GM23338 (cell line): ENCODE measurements around the gene MAPK8IP3. TPM values are rescaled to one million over a fixed set of nuclear protein-coding genes. Genes with fewer than 3 reads are reported as not detected.

ENCODE experiments used
- CTCF ChIP-seq, 2 experiments: fragments of 200-600 bp in 1 of 2; sonication (generic) in 1 of 2; conservative IDR thresholded peaks; 2 replicates each; pipeline versions ENCODE4 v1.5.1 to v1.6.1; 2016 to 2017; ENCODE audit warnings: antibody characterized with exemption in 2 of 2, low read depth in 2 of 2, mild to moderate bottlenecking in 2 of 2, moderate library complexity in 1 of 2
- ETS1 ChIP-seq: IDR thresholded peaks from 2 replicates; pipeline ENCODE4 v1.6.1; 2016; ENCODE audit warnings: antibody characterized with exemption
- EZH2 ChIP-seq: fragments of 200-600 bp; sonication (generic); IDR thresholded peaks from one replicate; pipeline ENCODE4 v1.8.0; 2017; ENCODE audit warnings: antibody characterized with exemption, mild to moderate bottlenecking, low read depth; ENCODE audit not compliant: unreplicated experiment
- NANOG ChIP-seq: IDR thresholded peaks from 2 replicates; pipeline ENCODE4 v1.6.1; 2016; ENCODE audit warnings: antibody characterized with exemption, borderline replicate concordance
- POLR2AphosphoS5 ChIP-seq: IDR thresholded peaks from 2 replicates; pipeline ENCODE4 v1.6.1; 2016; ENCODE audit warnings: antibody characterized with exemption, low read depth
- STAT1 ChIP-seq: IDR thresholded peaks from one replicate; pipeline ENCODE4 v1.6.1; 2016; ENCODE audit warnings: antibody characterized with exemption; ENCODE audit not compliant: unreplicated experiment
- ZNF114 ChIP-seq: fragments of 250-450 bp; sonication (Bioruptor Pico); IDR thresholded peaks from 2 replicates; pipeline ENCODE4 v1.5.0; 2020; ENCODE audit warnings: mild to moderate bottlenecking, moderate library complexity
- ZNF331 ChIP-seq: fragments of 250-450 bp; sonication (Bioruptor Pico); IDR thresholded peaks from 2 replicates; pipeline ENCODE4 v1.5.0; 2020; ENCODE audit warnings: low read depth, mild to moderate bottlenecking, moderate library complexity
- ZNF462 ChIP-seq: fragments of 250-450 bp; sonication (Bioruptor Pico); IDR thresholded peaks from 2 replicates; pipeline ENCODE4 v1.5.0; 2020; ENCODE audit warnings: mild to moderate bottlenecking, moderate library complexity
- polyA plus RNA-seq: library from polyadenylated mRNA; unstranded; fragments of >200 nt; fragmentation: Nextera tagmentation; extraction: Ambion mirVana; gene quantifications from 2 replicates; pipeline ENCODE4 v1.2.1, GENCODE V29; 2016
- total RNA-seq: library from RNA; depleted of rRNA; stranded (reverse); fragments of >200 nt; shearing (Covaris generic); gene quantifications from 2 replicates; pipeline ENCODE4 v1.2.3, GENCODE V29; 2014

The MAPK8IP3 gene
- total and polyA plus RNA-seq, 2 experiments from 2014 or later, result 11.3 to 58.4 TPM

GRCh38 chr16:1818204-1818872 lies 112.3 kb downstream of the MAPK8IP3 start (continued):
- TF ChIP-seq ZNF462 (CRISPR knock-in tag), result no peak
- TF ChIP-seq ZNF114 (CRISPR knock-in tag), result no peak
- TF ChIP-seq NANOG, result no peak
- no peak for TF ChIP-seq EZH2
- no peak for TF ChIP-seq STAT1
- TF ChIP-seq POLR2AphosphoS5, result no peak
- TF ChIP-seq ETS1, result no peak
- TF ChIP-seq ZNF331 (CRISPR knock-in tag), result no peak
- TF ChIP-seq CTCF (conservative IDR thresholded peaks at IDR 0.05; ENCODE audit: low read depth in 2 of 2), result no peak
